ENCODE measurements around the gene PPIF. TPM values are rescaled to one million over a fixed set of nuclear protein-coding genes. Genes with fewer than 3 reads are reported as not detected.

The PPIF gene
- total RNA-seq: 9.9 and 11.8 TPM in 2 replicates

DNA sequence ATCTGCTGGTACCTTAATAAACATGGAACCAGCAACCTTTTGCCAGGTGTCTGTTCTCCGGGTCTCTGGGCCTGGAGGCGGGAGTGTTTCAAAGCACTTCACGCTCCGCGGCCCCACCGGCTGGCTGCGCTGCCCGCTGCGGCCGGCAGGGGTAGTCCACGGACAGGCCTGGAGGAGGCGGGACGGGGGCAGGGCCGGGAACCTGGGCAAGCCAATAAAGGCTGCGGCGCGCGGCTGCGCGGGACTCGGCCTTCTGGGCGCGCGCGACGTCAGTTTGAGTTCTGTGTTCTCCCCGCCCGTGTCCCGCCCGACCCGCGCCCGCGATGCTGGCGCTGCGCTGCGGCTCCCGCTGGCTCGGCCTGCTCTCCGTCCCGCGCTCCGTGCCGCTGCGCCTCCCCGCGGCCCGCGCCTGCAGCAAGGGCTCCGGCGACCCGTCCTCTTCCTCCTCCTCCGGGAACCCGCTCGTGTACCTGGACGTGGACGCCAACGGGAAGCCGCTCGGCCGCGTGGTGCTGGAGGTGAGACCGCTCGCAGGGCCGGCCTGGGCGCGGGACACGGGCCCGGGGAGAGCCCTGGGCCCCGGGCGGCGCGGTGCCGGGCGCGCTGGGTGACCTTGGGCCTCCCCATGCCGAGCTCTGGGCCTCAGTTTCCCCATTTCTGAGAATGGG, at the start of gene PPIF:
Gene PPIF (plus strand): TSS at position 244 of the 668 bp plus-strand sequence. CDS start 80 bp downstream, at position 324.

Other genes starting within 250 kb of the PPIF start
- 4.8 and 6.0 TPM in 2 replicates for gene ZCCHC24, start 98.2 kb downstream of the PPIF start, total RNA-seq
- 0.17 and 0.33 TPM in 2 replicates for gene EIF5AL1, start 165.1 kb downstream of the PPIF start, total RNA-seq
- gene SFTPA2, start 212.9 kb downstream of the PPIF start, total RNA-seq: not detected in 2 replicates